Lower leg skin (tissue), 3 donors: Measurements from ENCODE around the gene SLC5A2.

ENCODE experiments used
- POLR2A ChIP-seq, 2 donors: fragments of 450-650 bp; IDR thresholded peaks; one replicate each; pipeline ENCODE4 v1.6.1; 2016 to 2017; ENCODE audit warnings: antibody characterized with exemption in 2 of 2, mild to moderate bottlenecking in 1 of 2, moderate library complexity in 1 of 2
- TF ChIP-seq, protein P1 (sequence below), 3 donors: fragments of 450-650 bp; IDR thresholded peaks; one replicate each; pipeline ENCODE4 v1.5.1; 2016; ENCODE audit warnings: antibody characterized with exemption in 3 of 3, mild to moderate bottlenecking in 3 of 3, moderate library complexity in 2 of 3

DNA sequence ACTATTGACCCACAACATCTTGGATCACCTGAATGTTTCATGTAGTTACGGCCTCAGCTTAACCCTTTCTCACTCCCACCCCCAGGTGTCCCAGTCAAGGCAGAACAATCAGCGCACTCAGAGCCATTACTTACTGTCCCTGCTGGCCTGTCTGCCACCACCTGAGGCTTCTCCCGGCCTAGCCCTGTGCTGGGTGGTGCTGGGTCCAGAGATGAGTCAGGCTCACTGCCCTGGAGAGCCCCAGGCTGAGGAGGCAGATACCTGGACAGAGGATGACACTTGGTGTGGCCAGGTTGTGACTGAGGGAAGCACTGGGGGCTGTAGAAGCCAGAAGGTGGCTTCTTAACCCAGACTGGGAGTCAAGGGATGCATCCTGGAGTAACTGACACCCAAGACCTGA lies 4.0 kb upstream of the SLC5A2 start:
- TF ChIP-seq, protein P1, sequence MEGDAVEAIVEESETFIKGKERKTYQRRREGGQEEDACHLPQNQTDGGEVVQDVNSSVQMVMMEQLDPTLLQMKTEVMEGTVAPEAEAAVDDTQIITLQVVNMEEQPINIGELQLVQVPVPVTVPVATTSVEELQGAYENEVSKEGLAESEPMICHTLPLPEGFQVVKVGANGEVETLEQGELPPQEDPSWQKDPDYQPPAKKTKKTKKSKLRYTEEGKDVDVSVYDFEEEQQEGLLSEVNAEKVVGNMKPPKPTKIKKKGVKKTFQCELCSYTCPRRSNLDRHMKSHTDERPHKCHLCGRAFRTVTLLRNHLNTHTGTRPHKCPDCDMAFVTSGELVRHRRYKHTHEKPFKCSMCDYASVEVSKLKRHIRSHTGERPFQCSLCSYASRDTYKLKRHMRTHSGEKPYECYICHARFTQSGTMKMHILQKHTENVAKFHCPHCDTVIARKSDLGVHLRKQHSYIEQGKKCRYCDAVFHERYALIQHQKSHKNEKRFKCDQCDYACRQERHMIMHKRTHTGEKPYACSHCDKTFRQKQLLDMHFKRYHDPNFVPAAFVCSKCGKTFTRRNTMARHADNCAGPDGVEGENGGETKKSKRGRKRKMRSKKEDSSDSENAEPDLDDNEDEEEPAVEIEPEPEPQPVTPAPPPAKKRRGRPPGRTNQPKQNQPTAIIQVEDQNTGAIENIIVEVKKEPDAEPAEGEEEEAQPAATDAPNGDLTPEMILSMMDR (IDR thresholded peaks at IDR 0.05) = no peak
- TF ChIP-seq POLR2A (IDR thresholded peaks at IDR 0.05) = no peak
